K562 (cell line): ENCODE data around the gene TACSTD2. TPM values are rescaled to one million over a fixed set of nuclear protein-coding genes. Genes with fewer than 3 reads are reported as not detected.

Experiments used
- SP2 ChIP-seq: IDR thresholded peaks from 2 replicates; pipeline ENCODE4 v1.6.1; 2011; ENCODE audit warnings: mild to moderate bottlenecking, low read depth, low read length, moderate library complexity; ENCODE audit not compliant: poor library complexity, severe bottlenecking; ENCODE audit errors: extremely low read depth
- TAF9B ChIP-seq: fragments of 450-650 bp; IDR thresholded peaks from 2 replicates; pipeline ENCODE4 v1.6.1; 2018; ENCODE audit warnings: mild to moderate bottlenecking; ENCODE audit not compliant: partially characterized antibody
- ZNF316 ChIP-seq: fragments of 450-650 bp; IDR thresholded peaks from 2 replicates; pipeline ENCODE4 v1.6.1; 2016
- ZNF589 ChIP-seq: fragments of 200-800 bp; sonication (Bioruptor generic); IDR thresholded peaks from 2 replicates; pipeline ENCODE4 v1.6.1; 2016; ENCODE audit warnings: low read depth, missing genetic modification characterization, missing compliant biosample characterization
- polyA plus RNA-seq, 8 experiments: library from polyadenylated mRNA; depleted of rRNA in 4 of 8; stranded (reverse) in 5 of 8; unstranded in 3 of 8; fragments of >200 nt; fragmentation: Nextera tagmentation in 2 of 8; fragmentation: Illumina TruSeq in 1 of 8; extraction: Ambion mirVana in 2 of 8; extraction: Trizol in 1 of 8; gene quantifications; 2 replicates each; pipeline versions ENCODE4 v1.2.1 to v1.2.3, GENCODE V29; 2011 to 2014; ENCODE audit warnings: inconsistent platforms in 1 of 8, missing spikeins in 1 of 8
- total RNA-seq, 7 experiments: library from RNA; depleted of rRNA in 6 of 7; stranded (reverse); fragments of >200 nt in 6 of 7; fragmentation: Illumina TruSeq in 2 of 7; extraction: Trizol in 2 of 7; gene quantifications; 2 replicates each; pipeline versions ENCODE4 v1.2.1 to v1.2.3, GENCODE V29; 2011 to 2021; ENCODE audit warnings: low replicate concordance in 1 of 7
- TF ChIP-seq, protein P1 (sequence below): fragments of 200-600 bp; sonication (generic); IDR thresholded peaks from one replicate; pipeline ENCODE4 v1.6.1; 2012; ENCODE audit warnings: mild to moderate bottlenecking, low read depth, low read length, inconsistent platforms
- TF ChIP-seq, protein P2 (sequence below), 2 experiments: fragments of 450-650 bp; IDR thresholded peaks; 2 replicates each; pipeline ENCODE4 v1.6.1; 2018; ENCODE audit warnings: mild to moderate bottlenecking in 2 of 2, low read depth in 1 of 2; ENCODE audit not compliant: partially characterized antibody in 2 of 2

TACSTD2 gene
- total and polyA plus RNA-seq, 9 of the 15 experiments (the other 6 are each of a cell fraction or from before 2014, with no cell fraction given): 0.04 to 0.31 TPM; not detected in 7

- TF ChIP-seq, protein P1, sequence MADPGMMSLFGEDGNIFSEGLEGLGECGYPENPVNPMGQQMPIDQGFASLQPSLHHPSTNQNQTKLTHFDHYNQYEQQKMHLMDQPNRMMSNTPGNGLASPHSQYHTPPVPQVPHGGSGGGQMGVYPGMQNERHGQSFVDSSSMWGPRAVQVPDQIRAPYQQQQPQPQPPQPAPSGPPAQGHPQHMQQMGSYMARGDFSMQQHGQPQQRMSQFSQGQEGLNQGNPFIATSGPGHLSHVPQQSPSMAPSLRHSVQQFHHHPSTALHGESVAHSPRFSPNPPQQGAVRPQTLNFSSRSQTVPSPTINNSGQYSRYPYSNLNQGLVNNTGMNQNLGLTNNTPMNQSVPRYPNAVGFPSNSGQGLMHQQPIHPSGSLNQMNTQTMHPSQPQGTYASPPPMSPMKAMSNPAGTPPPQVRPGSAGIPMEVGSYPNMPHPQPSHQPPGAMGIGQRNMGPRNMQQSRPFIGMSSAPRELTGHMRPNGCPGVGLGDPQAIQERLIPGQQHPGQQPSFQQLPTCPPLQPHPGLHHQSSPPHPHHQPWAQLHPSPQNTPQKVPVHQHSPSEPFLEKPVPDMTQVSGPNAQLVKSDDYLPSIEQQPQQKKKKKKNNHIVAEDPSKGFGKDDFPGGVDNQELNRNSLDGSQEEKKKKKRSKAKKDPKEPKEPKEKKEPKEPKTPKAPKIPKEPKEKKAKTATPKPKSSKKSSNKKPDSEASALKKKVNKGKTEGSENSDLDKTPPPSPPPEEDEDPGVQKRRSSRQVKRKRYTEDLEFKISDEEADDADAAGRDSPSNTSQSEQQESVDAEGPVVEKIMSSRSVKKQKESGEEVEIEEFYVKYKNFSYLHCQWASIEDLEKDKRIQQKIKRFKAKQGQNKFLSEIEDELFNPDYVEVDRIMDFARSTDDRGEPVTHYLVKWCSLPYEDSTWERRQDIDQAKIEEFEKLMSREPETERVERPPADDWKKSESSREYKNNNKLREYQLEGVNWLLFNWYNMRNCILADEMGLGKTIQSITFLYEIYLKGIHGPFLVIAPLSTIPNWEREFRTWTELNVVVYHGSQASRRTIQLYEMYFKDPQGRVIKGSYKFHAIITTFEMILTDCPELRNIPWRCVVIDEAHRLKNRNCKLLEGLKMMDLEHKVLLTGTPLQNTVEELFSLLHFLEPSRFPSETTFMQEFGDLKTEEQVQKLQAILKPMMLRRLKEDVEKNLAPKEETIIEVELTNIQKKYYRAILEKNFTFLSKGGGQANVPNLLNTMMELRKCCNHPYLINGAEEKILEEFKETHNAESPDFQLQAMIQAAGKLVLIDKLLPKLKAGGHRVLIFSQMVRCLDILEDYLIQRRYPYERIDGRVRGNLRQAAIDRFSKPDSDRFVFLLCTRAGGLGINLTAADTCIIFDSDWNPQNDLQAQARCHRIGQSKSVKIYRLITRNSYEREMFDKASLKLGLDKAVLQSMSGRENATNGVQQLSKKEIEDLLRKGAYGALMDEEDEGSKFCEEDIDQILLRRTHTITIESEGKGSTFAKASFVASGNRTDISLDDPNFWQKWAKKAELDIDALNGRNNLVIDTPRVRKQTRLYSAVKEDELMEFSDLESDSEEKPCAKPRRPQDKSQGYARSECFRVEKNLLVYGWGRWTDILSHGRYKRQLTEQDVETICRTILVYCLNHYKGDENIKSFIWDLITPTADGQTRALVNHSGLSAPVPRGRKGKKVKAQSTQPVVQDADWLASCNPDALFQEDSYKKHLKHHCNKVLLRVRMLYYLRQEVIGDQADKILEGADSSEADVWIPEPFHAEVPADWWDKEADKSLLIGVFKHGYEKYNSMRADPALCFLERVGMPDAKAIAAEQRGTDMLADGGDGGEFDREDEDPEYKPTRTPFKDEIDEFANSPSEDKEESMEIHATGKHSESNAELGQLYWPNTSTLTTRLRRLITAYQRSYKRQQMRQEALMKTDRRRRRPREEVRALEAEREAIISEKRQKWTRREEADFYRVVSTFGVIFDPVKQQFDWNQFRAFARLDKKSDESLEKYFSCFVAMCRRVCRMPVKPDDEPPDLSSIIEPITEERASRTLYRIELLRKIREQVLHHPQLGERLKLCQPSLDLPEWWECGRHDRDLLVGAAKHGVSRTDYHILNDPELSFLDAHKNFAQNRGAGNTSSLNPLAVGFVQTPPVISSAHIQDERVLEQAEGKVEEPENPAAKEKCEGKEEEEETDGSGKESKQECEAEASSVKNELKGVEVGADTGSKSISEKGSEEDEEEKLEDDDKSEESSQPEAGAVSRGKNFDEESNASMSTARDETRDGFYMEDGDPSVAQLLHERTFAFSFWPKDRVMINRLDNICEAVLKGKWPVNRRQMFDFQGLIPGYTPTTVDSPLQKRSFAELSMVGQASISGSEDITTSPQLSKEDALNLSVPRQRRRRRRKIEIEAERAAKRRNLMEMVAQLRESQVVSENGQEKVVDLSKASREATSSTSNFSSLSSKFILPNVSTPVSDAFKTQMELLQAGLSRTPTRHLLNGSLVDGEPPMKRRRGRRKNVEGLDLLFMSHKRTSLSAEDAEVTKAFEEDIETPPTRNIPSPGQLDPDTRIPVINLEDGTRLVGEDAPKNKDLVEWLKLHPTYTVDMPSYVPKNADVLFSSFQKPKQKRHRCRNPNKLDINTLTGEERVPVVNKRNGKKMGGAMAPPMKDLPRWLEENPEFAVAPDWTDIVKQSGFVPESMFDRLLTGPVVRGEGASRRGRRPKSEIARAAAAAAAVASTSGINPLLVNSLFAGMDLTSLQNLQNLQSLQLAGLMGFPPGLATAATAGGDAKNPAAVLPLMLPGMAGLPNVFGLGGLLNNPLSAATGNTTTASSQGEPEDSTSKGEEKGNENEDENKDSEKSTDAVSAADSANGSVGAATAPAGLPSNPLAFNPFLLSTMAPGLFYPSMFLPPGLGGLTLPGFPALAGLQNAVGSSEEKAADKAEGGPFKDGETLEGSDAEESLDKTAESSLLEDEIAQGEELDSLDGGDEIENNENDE: no peak
- no peak for TF ChIP-seq ZNF316
- TF ChIP-seq SP2: no peak
- TF ChIP-seq, protein P2, sequence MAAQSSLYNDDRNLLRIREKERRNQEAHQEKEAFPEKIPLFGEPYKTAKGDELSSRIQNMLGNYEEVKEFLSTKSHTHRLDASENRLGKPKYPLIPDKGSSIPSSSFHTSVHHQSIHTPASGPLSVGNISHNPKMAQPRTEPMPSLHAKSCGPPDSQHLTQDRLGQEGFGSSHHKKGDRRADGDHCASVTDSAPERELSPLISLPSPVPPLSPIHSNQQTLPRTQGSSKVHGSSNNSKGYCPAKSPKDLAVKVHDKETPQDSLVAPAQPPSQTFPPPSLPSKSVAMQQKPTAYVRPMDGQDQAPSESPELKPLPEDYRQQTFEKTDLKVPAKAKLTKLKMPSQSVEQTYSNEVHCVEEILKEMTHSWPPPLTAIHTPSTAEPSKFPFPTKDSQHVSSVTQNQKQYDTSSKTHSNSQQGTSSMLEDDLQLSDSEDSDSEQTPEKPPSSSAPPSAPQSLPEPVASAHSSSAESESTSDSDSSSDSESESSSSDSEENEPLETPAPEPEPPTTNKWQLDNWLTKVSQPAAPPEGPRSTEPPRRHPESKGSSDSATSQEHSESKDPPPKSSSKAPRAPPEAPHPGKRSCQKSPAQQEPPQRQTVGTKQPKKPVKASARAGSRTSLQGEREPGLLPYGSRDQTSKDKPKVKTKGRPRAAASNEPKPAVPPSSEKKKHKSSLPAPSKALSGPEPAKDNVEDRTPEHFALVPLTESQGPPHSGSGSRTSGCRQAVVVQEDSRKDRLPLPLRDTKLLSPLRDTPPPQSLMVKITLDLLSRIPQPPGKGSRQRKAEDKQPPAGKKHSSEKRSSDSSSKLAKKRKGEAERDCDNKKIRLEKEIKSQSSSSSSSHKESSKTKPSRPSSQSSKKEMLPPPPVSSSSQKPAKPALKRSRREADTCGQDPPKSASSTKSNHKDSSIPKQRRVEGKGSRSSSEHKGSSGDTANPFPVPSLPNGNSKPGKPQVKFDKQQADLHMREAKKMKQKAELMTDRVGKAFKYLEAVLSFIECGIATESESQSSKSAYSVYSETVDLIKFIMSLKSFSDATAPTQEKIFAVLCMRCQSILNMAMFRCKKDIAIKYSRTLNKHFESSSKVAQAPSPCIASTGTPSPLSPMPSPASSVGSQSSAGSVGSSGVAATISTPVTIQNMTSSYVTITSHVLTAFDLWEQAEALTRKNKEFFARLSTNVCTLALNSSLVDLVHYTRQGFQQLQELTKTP (IDR thresholded peaks at IDR 0.05; ENCODE audit: low read depth in 1 of 2, partially characterized antibody in 2 of 2): no peak
- TF ChIP-seq TAF9B: no peak
- no peak for TF ChIP-seq ZNF589 (CRISPR knock-in tag)
These were observed 47.8 kb downstream of the TACSTD2 start (continued) for GRCh38 chr1:58529284-58529683.
